Bladder microvascular endothelial cell (primary cell): Measurements from ENCODE around the gene ZNF23. TPM values are rescaled to one million over a fixed set of nuclear protein-coding genes. Genes with fewer than 3 reads are reported as not detected.

Experiments
- total RNA-seq: library from RNA; depleted of rRNA; stranded (reverse); fragments of >200 nt; gene quantifications from 2 replicates; pipeline ENCODE4 v1.2.3, GENCODE V29; 2014

Gene ZNF23
- 2.8 and 7.3 TPM in 2 replicates for total RNA-seq

GRCh38 chr16:71461686-71462648 lies at the start of gene ZNF23:
Gene ZNF23, minus strand, starts transcription at chr16:71462247. Its CDS starts 5,451 bp downstream, at chr16:71456796.

GRCh38 chr16:71489122-71489521 lies 27.1 kb upstream of the ZNF23 start, which contains the start of gene ZNF19:
Gene ZNF19, minus strand, starts transcription at chr16:71489324. Its CDS starts 7,210 bp downstream, at chr16:71482114.

GRCh38 chr16:71442051-71442440 lies 20.0 kb downstream of the ZNF23 start, which contains the start of gene TLE7:
Gene TLE7, minus strand, starts transcription at chr16:71442054. Its CDS starts 8,730 bp downstream, at chr16:71433324.

Other genes starting within 250 kb of the ZNF23 start
- gene HYDIN, start 231.5 kb downstream of the ZNF23 start, total RNA-seq: 0.06 TPM in 1 of 2 replicates, not detected in the other
- gene CMTR2, start 172.8 kb downstream of the ZNF23 start, total RNA-seq: 18.0 and 30.4 TPM in 2 replicates
- gene CALB2, start 103.5 kb downstream of the ZNF23 start, total RNA-seq: 0.13 TPM in 1 of 2 replicates, not detected in the other
- 0.16 TPM in 1 of 2 replicates, not detected in the other for gene TLE7, start 20.2 kb downstream of the ZNF23 start, total RNA-seq
- gene ZNF19, start 27.1 kb upstream of the ZNF23 start, total RNA-seq: 0.65 and 2.1 TPM in 2 replicates
- not detected in 2 replicates for gene CHST4, start 64.2 kb upstream of the ZNF23 start, total RNA-seq
- gene TAT, start 114.8 kb upstream of the ZNF23 start, total RNA-seq: not detected in 2 replicates
- gene MARVELD3, start 163.9 kb upstream of the ZNF23 start, total RNA-seq: under 0.01 and 0.25 TPM in 2 replicates